ENCODE data around the gene SLC50A1.
"Not testable (repeated sequence)": the region's sequence is repeated elsewhere in the genome, so short reads cannot be mapped to it uniquely, and the experiment has no call there.

SLC50A1 gene

GRCh38 chr1:155136748-155137147 is 1.1 kb downstream of the SLC50A1 start:
- ChIA-PET POLR2A (interaction anchor here (0.7 to 3.8 kb wide), 8 partner anchors 10 to 107 kb away, joined by 3 to 48 read pairs (median 5); partner anchors contain the start of genes EFNA1 and KRTCAP2), CTCF (interaction anchor here (0.8 to 1.9 kb wide), 4 partner anchors 31 to 51 kb away, joined by 3 to 6 read pairs (median 3); partner anchors contain the start of gene KRTCAP2)
- no peak for DNase-seq (ENCODE audit: extremely low spot score)
- TF ChIP-seq CTBP1 (IDR thresholded peaks at IDR 0.05; ENCODE audit: borderline replicate concordance) (no peak), L3MBTL2 (conservative IDR thresholded peaks at IDR 0.05) (no peak), SP1 (IDR thresholded peaks at IDR 0.05) (no peak), TARDBP (IDR thresholded peaks at IDR 0.05) (no peak), SUZ12 (IDR thresholded peaks at IDR 0.05) (no peak), FOXK2 (IDR thresholded peaks at IDR 0.05) (no peak), BHLHE40 (IDR thresholded peaks at IDR 0.05; ENCODE audit: borderline replicate concordance) (no peak), HDGF (IDR thresholded peaks at IDR 0.05; ENCODE audit: borderline replicate concordance) (no peak), ELF4 (IDR thresholded peaks at IDR 0.05) (no peak), ZNF384 (IDR thresholded peaks at IDR 0.05) (no peak), LEF1 (IDR thresholded peaks at IDR 0.05; ENCODE audit: borderline replicate concordance) (no peak), PKNOX1 (IDR thresholded peaks at IDR 0.05) (no peak), FOXM1 (IDR thresholded peaks at IDR 0.05; ENCODE audit: borderline replicate concordance) (no peak), FOXA1 (IDR thresholded peaks at IDR 0.05) (no peak)

- TF ChIP-seq SP1 (IDR thresholded peaks at IDR 0.05): no peak
- no peak for TF ChIP-seq CTBP1 (IDR thresholded peaks at IDR 0.05; ENCODE audit: borderline replicate concordance)
- no peak for TF ChIP-seq NFRKB (IDR thresholded peaks at IDR 0.05)
- TF ChIP-seq BHLHE40 (IDR thresholded peaks at IDR 0.05; ENCODE audit: borderline replicate concordance): no peak
- TF ChIP-seq ELF4 (IDR thresholded peaks at IDR 0.05): no peak
- no peak for TF ChIP-seq ZNF384 (IDR thresholded peaks at IDR 0.05)
- no peak for TF ChIP-seq FOXM1 (IDR thresholded peaks at IDR 0.05; ENCODE audit: borderline replicate concordance)
- TF ChIP-seq SUZ12 (IDR thresholded peaks at IDR 0.05): no peak
- TF ChIP-seq FOXA1 (IDR thresholded peaks at IDR 0.05): no peak
- TF ChIP-seq TARDBP (IDR thresholded peaks at IDR 0.05): no peak
- TF ChIP-seq FOXK2 (IDR thresholded peaks at IDR 0.05): no peak
- no peak for TF ChIP-seq ARNT (IDR thresholded peaks at IDR 0.05)
- POLR2A ChIA-PET: interaction anchor here (0.7 to 3.8 kb wide), 8 partner anchors 10 to 107 kb away, joined by 3 to 48 read pairs (median 4); partner anchors contain the start of genes EFNA1 and KRTCAP2
- no peak for DNase-seq (ENCODE audit: extremely low spot score)
- CTCF ChIA-PET: interaction anchor here (0.8 to 1.9 kb wide), 4 partner anchors 30 to 52 kb away, joined by 3 to 6 read pairs (median 3); partner anchors contain the start of gene KRTCAP2
Measured at GRCh38 chr1:155137154-155137949, 1.7 kb downstream of the SLC50A1 start.

GRCh38 chr1:155139895-155140629 is 4.4 kb downstream of the SLC50A1 start, which contains the start of gene DPM3:
DPM3 (minus strand) TSS chr1:155140531; CDS start chr1:155140240, 291 bp downstream.
- peak; percentile 88 for DNase-seq (ENCODE audit: extremely low spot score)
- no peak for TF ChIP-seq ZNF384 (IDR thresholded peaks at IDR 0.05)
- TF ChIP-seq ELF4 (IDR thresholded peaks at IDR 0.05): peak; percentile 61
- no peak for TF ChIP-seq ARNT (IDR thresholded peaks at IDR 0.05)
- TF ChIP-seq TARDBP (IDR thresholded peaks at IDR 0.05): no peak
- no peak for TF ChIP-seq FOXK2 (IDR thresholded peaks at IDR 0.05)
- 0 out of 2 replicates have a peak, but pooled peaks have one; percentile 31 for TF ChIP-seq L3MBTL2 (conservative IDR thresholded peaks at IDR 0.05)
- no peak for TF ChIP-seq FOXM1 (IDR thresholded peaks at IDR 0.05; ENCODE audit: borderline replicate concordance)
- TF ChIP-seq NFRKB (IDR thresholded peaks at IDR 0.05): no peak
- ChIA-PET POLR2A (interaction anchor here (0.7 to 1.7 kb wide), 12 partner anchors 10 to 59 kb away, joined by 3 to 16 read pairs (median 4); no protein-coding TSS in a partner anchor), CTCF (interaction anchor here (1.0 to 1.3 kb wide), 2 partner anchors 49 to 79 kb away, joined by 3 to 7 read pairs; no protein-coding TSS in a partner anchor)

- no peak for DNase-seq (ENCODE audit: extremely low spot score)
- ChIA-PET CTCF (interaction anchor here (1.0 to 1.3 kb wide), 2 partner anchors 49 to 79 kb away, joined by 3 to 7 read pairs; no protein-coding TSS in a partner anchor), POLR2A (interaction anchor here (1.0 to 1.7 kb wide), 11 partner anchors 10 to 60 kb away, joined by 3 to 16 read pairs (median 4); no protein-coding TSS in a partner anchor)
- TF ChIP-seq ZNF384 (IDR thresholded peaks at IDR 0.05) (0 out of 2 replicates have a peak, but pooled peaks have one; percentile 8), NFRKB (IDR thresholded peaks at IDR 0.05) (no peak)
Measured at GRCh38 chr1:155140630-155140953, 4.9 kb downstream of the SLC50A1 start.

- CTCF ChIA-PET: interaction anchor here (0.7 kb wide), 1 partner anchor 31 kb away, joined by 3 read pairs; the partner anchor contains the start of gene KRTCAP2
- POLR2A ChIA-PET: interaction anchor here (2.3 kb wide), 1 partner anchor 31 kb away, joined by 8 read pairs; the partner anchor contains the start of gene KRTCAP2
- no peak for DNase-seq (ENCODE audit: extremely low spot score)
- TF ChIP-seq ZNF384 (IDR thresholded peaks at IDR 0.05): no peak
- TF ChIP-seq TARDBP (IDR thresholded peaks at IDR 0.05): no peak
- TF ChIP-seq ARNT (IDR thresholded peaks at IDR 0.05): no peak
- TF ChIP-seq SUZ12 (IDR thresholded peaks at IDR 0.05): no peak
- TF ChIP-seq FOXK2 (IDR thresholded peaks at IDR 0.05): no peak
- no peak for TF ChIP-seq L3MBTL2 (conservative IDR thresholded peaks at IDR 0.05)
- no peak for TF ChIP-seq BHLHE40 (IDR thresholded peaks at IDR 0.05; ENCODE audit: borderline replicate concordance)
- no peak for TF ChIP-seq ELF4 (IDR thresholded peaks at IDR 0.05)
Measured at GRCh38 chr1:155141749-155142148, 6.1 kb downstream of the SLC50A1 start.

- TF ChIP-seq ELF4 (IDR thresholded peaks at IDR 0.05): no peak
- no peak for TF ChIP-seq LEF1 (IDR thresholded peaks at IDR 0.05; ENCODE audit: borderline replicate concordance)
- no peak for TF ChIP-seq NFRKB (IDR thresholded peaks at IDR 0.05)
- TF ChIP-seq FOXM1 (IDR thresholded peaks at IDR 0.05; ENCODE audit: borderline replicate concordance): no peak
- ChIA-PET POLR2A (interaction anchor here (0.5 to 1.9 kb wide), 3 partner anchors 10 to 33 kb away, joined by 3 to 8 read pairs (median 3); partner anchors contain the start of genes KRTCAP2 and SLC50A1), CTCF (interaction anchor here (0.6 to 1.0 kb wide), 4 partner anchors 22 to 667 kb away, joined by 3 read pairs; no protein-coding TSS in a partner anchor)
- no peak for DNase-seq (ENCODE audit: extremely low spot score)
Measured at GRCh38 chr1:155145491-155145890, 9.8 kb downstream of the SLC50A1 start.

GRCh38 chr1:155155996-155156643 is 20.5 kb downstream of the SLC50A1 start:
- CTCF ChIA-PET: interaction anchor here (0.6 to 1.3 kb wide), 3 partner anchors 11 to 86 kb away, joined by 3 to 7 read pairs (median 3); partner anchors contain the start of gene KRTCAP2
- POLR2A ChIA-PET; DNase-seq (ENCODE audit: extremely low spot score): not testable (repeated sequence)

All from HEK293T (cell line).